Fibroblast of peridontal ligament (primary cell): ENCODE results near the gene HIP1R.
A peak's percentile ranks its signal among the peaks of the same experiment; 100 is the strongest.
"Not testable (repeated sequence)": the region's sequence is repeated elsewhere in the genome, so short reads cannot be mapped to it uniquely, and the experiment has no call there.

Source experiments
- DNase-seq: peaks from one replicate; pipeline ENCODE4 v3.0.0-alpha.2; 2010; ENCODE audit errors: extremely low read depth

The HIP1R gene

DNA sequence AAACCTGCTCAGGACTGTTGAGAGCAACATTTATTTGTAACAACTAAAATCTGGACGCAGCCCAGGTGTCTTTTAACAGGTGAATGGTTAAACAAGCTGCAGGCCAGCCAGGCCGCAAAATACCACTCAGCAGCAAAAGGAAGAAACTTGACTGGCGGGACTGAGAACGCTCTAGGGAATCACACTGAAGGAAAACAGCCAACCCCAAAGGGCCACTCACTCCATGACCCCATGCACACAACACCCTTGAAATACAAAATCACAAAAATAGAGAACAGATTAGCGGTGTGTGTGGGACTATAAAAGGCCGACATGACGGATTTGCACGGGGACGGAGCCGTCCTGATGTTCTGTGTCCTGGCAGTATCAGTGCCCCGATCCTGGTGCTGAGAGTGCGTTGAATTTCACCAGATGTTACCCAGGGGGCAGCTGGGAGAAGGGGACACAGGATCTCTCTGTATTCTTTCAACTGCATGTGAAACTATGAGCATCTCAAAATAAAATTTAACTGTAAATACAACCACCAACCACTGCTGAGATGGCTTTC, 37.6 kb downstream of the HIP1R start:
- DNase-seq, result no peak

DNA sequence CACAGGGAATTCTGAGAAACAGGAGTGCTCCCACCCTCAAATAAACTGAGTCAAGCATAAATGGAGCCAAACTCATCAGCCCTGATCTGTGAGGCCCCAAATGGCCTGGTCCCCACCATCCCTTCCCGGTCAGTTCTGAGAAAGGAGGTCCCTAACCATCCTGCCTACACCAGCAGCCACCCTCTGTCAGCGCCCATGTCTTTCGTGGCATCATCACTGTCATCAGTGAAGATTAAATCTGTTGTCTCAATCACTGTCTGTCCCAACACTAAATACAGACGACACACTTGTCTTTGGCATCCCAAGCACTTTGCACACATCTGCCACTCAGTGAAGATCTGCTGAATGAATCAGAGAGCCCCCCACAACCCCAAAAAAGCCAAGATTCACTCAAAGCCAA, 38.3 kb downstream of the HIP1R start:
- DNase-seq, result no peak

GRCh38 chr12:122874081-122874480, 38.8 kb downstream of the HIP1R start:
- DNase-seq, result no peak

GRCh38 chr12:122875590-122876220, 40.4 kb downstream of the HIP1R start:
- DNase-seq, result no peak

GRCh38 chr12:122876281-122876680, 41.0 kb downstream of the HIP1R start:
- not testable (repeated sequence) for DNase-seq

DNA sequence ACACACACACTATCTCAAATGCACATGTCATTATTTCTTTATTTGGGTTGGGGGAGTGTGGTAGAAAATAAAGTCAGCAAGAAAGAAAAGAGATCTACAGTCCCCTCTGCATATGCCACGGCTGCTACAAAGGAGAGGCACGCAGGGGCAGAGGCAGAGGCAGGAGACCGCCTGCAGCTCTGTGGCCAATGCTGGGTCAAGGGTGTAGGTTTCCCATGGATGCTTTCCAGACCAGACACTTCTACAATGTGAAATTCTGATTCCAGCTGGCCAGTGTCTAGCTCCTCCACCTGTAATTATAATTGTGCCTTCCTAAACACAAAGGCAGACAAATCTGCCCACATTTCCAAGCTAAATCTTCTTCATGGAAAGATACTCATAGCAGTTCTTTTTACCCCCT, 41.5 kb downstream of the HIP1R start:
- DNase-seq, result no peak

- no peak for DNase-seq
These were observed 43.7 kb downstream of the HIP1R start for GRCh38 chr12:122878780-122879612.

DNA sequence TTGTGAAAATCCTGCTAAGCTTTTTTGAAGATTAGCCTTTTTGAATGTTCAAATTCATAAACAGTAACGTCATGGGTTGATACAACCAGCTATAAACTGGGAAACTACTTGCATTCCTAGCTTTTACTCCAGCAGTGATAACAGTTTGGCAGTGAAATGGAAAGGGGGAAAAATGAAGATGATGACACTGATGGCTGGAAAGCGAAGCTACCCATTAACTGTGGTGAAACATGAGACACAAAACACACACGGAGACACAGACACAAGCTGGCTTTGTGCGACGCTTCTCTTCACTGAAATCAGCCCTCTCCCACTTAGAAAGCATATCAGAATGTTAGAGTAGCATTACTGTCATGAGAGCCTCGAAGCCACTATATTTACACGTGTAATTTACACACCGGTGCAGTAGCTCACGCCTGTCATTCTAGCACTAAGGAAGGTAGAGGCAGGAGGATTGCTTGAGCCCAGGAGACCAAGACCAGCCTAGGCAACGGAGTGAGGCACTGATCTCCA, 45.0 kb downstream of the HIP1R start:
- DNase-seq, result peak; percentile 81

DNA sequence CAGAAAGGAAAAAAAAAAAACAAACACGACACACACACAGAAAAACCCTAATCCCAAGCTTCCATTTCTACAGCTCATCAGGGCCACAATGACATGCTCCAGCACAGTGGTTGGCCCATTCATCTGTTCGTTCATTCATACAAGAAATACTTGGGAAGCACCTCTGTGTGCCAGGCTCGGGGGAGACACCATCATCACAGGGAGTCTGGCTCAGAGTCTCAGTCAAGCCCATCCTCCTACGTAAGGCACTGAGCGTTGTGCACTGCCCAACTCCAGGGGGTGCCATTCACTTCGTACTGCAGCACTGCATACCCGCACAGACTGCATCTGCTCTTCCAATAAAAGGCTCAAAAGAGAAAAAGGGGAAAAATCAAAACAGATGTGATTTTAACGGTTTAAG, 45.4 kb downstream of the HIP1R start:
- DNase-seq, result peak; percentile 84

DNA sequence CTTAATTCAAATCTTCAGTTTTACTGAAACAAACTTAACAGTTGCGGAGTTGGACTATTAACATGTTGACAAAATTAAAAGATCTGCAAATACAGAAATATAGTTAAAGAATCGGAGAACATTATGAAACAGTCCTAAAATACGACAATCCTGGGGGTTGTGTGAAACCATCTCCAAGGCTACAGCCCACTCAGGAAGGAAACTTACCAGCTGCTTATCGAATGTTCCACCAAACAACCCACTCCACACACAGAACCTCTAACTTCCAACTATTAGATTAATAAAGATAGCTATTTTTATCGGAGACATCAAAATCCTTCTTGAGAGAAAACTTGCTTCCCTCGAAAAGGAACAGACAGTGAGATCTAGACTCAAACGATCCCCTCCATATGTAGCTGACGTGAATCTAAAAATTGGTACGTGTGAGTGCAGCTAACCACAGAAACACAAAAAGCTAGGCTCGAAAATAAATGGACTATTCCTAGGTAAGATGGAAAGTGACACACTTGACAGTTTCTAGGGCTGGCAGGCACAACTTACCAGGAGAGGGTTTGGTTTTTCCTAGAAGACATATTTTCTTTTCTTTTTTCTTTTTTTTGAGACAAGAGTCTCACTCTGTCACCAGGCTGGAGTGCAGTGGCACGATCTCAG, 47.8 kb downstream of the HIP1R start:
- no peak for DNase-seq

- DNase-seq, result no peak
These were observed 49.0 kb downstream of the HIP1R start for GRCh38 chr12:122884091-122884826.

DNA sequence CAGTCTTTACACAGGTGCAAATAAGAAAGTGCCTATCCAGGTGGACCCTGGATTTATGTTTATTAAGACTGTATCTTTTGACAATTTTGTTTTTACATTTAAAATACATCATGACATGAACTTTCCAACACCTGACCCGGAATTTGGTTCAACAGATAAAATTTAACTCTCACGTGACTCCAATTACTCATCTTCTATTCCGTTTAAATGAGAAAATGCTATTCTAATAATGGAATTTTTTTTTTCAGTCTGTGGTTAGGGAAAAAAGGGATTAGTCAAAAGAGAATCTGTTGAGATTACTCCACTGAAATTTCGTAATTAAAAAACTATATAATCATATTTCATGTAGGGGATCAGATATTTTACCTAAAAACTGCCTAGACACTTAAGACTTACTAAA, 49.6 kb downstream of the HIP1R start:
- DNase-seq, result peak; percentile 22

GRCh38 chr12:122886161-122886560, 50.9 kb downstream of the HIP1R start:
- no peak for DNase-seq

DNA sequence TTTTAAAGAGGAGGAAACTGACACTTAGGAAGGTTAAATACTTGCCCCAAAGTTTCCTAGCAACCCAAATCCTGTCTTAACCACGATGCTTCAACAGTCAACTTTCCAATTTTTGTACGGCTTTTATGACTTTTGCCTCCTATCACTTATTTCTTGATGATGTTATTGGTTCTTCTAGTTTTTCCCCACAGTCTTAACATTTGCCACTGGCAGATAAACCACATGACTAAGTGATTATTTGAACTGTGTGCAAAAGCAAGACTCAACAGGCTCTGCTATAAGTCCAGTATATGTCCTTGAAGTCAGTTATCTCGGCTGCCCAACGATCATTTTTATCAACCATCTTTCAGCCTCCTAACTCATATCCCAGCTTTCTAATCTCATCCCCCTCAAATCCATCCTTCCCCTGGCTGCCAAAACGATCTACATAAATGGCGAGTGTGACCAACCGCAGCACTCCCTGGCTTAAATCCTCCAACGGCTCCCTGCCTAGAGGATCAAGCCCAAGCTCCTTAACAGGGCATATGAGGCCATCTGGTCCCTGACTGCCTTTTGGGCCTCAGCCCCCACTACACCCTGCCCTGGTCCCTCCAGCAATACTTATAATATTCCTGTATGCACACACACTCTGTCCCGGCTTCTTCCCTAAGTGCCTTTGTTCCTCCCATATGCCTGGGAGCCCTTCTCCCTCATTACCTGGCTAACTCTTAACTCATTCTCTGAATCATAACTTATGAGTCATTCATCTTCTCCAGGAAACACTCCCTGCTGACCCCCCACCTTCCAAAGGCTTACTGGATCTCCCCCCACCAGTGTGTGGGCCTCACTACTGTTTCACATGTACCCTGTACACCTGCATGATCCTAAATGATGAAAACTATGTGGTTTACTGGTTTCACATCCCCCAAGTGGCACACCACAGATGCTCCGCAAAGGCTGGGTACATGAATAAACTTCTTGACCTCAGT, 51.9 kb downstream of the HIP1R start:
- no peak for DNase-seq

GRCh38 chr12:122887819-122888212, 52.6 kb downstream of the HIP1R start:
- no peak for DNase-seq

GRCh38 chr12:122888232-122888752, 53.0 kb downstream of the HIP1R start:
- DNase-seq, result peak; percentile 55

GRCh38 chr12:122889761-122890520, 54.7 kb downstream of the HIP1R start:
- no peak for DNase-seq

DNA sequence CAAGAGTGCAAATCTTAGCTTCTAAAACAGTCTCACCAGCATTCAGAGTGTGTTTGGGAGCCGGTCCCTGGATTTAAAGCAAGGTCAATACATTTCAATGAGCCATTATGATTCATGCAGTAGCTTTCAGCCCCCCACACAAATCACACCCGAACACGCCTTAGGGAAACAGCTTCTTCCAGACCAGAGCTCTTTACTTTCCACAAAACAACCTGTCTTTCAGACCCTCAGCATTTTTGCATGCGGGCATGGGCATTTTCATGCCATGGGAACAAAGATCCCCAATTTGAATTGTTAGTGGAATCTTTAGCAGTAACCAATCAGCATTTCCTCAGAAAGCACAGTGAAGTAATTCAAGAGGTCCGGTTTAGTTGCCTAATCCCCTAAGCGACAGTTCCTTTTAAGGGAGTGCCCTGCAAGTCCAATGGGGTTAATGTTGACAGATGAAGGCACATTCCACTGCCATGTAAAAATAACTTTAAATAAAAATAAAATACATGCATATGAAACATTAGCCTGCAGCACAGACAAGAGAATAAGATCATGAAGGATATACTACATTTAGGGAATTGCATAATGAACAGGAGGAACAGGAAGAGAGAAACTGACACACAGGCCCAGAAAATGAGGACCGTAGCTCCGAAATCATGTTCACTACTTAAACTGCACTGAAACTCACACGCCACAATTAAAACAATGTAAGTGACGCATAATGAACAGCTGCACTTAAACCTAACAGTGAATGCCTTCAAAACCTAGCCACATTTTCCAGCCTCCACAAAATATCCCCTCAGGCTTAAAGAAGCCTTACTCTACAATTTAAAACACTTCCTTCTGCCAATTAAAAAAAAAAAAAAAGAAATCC, 56.6 kb downstream of the HIP1R start:
- DNase-seq, result peak; percentile 78
